A673 (cell line): Measurements from ENCODE around the gene EFL1.

Experiments used
- CTCF ChIP-seq: fragments of 300-800, 200-600 bp; sonication (generic); conservative IDR thresholded peaks from 2 replicates; pipeline ENCODE4 v1.5.1; 2017; ENCODE audit warnings: low read depth, mild to moderate bottlenecking, antibody characterized with exemption, low read length, moderate library complexity, mixed read lengths
- EZH2 ChIP-seq: fragments of 200-600 bp; sonication (generic); IDR thresholded peaks from 2 replicates; pipeline ENCODE4 v1.6.1; 2017; ENCODE audit warnings: borderline replicate concordance, low read depth, mild to moderate bottlenecking, mixed read lengths, antibody characterized with exemption, low read length; ENCODE audit not compliant: poor library complexity, severe bottlenecking

GRCh38 chr15:82093325-82093724 lies 169.2 kb downstream of the EFL1 start:
- TF ChIP-seq CTCF = no peak
- TF ChIP-seq EZH2 = no peak
